Measurements from ENCODE around the gene STK17B.
"Not testable (repeated sequence)": the region's sequence is repeated elsewhere in the genome, so short reads cannot be mapped to it uniquely, and the experiment has no call there.

STK17B gene

GRCh38 chr2:196205011-196205766 lies 33.8 kb upstream of the STK17B start:
- WGBS = 94% methylated on average over 5 of the region's 5 CpGs
- Histone ChIP-seq H3K36me3 (ENCODE audit: insufficient read depth, low read length) (no peaks in the 10 kb centered on the region), H3K4me1 (ENCODE audit: insufficient read depth, low read length) (peaks cover 4% of the 10 kb centered on the region; the same call in 1 of the 2 replicates), H3K9me3 (ENCODE audit: insufficient read depth, low read depth, low read length) (no peaks in the 10 kb centered on the region), H3K27ac (ENCODE audit: low read depth, low read length) (no peak overlapping the region), H3K4me3 (ENCODE audit: low read length) (no peak overlapping the region), H3K9ac (ENCODE audit: low read depth, low read length) (no peak overlapping the region), H3K27me3 (ENCODE audit: insufficient read depth, low read length) (no peaks in the 10 kb centered on the region)

GRCh38 chr2:196201229-196202009 lies 30.0 kb upstream of the STK17B start:
- H3K27me3 ChIP-seq (ENCODE audit: insufficient read depth, low read length) = no peaks in the 10 kb centered on the region
- H3K9ac ChIP-seq (ENCODE audit: low read depth, low read length) = no peak overlapping the region
- 96% methylated on average over 5 of the region's 5 CpGs for WGBS
- H3K27ac ChIP-seq (ENCODE audit: low read depth, low read length) = no peak overlapping the region
- H3K36me3 ChIP-seq (ENCODE audit: insufficient read depth, low read length) = no peaks in the 10 kb centered on the region
- no peaks in the 10 kb centered on the region; the same call in 1 of the 2 replicates for H3K4me1 ChIP-seq (ENCODE audit: insufficient read depth, low read length)
- H3K9me3 ChIP-seq (ENCODE audit: insufficient read depth, low read depth, low read length) = no peaks in the 10 kb centered on the region
- H3K4me3 ChIP-seq (ENCODE audit: low read length) = no peak overlapping the region

GRCh38 chr2:196200557-196200956 lies 29.2 kb upstream of the STK17B start:
- Histone ChIP-seq H3K4me1 (ENCODE audit: insufficient read depth, low read length) (no peaks in the 10 kb centered on the region), H3K9me3 (ENCODE audit: insufficient read depth, low read depth, low read length) (no peaks in the 10 kb centered on the region), H3K27ac (ENCODE audit: low read depth, low read length) (no peak overlapping the region), H3K27me3 (ENCODE audit: insufficient read depth, low read length) (no peaks in the 10 kb centered on the region), H3K36me3 (ENCODE audit: insufficient read depth, low read length) (no peaks in the 10 kb centered on the region), H3K4me3 (ENCODE audit: low read length) (no peak overlapping the region), H3K9ac (ENCODE audit: low read depth, low read length) (no peak overlapping the region)
- 96% methylated on average over 2 of the region's 2 CpGs for WGBS

- H3K4me3 ChIP-seq (ENCODE audit: low read length) = no peak overlapping the region
- H3K9ac ChIP-seq (ENCODE audit: low read depth, low read length) = no peak overlapping the region
- no peak overlapping the region for H3K27ac ChIP-seq (ENCODE audit: low read depth, low read length)
- no peaks in the 10 kb centered on the region for H3K4me1 ChIP-seq (ENCODE audit: insufficient read depth, low read length)
- H3K27me3 ChIP-seq (ENCODE audit: insufficient read depth, low read length) = no peaks in the 10 kb centered on the region
- WGBS = 95% methylated on average over 4 of the region's 4 CpGs
- no peaks in the 10 kb centered on the region for H3K36me3 ChIP-seq (ENCODE audit: insufficient read depth, low read length)
- no peaks in the 10 kb centered on the region for H3K9me3 ChIP-seq (ENCODE audit: insufficient read depth, low read depth, low read length)
Observed at GRCh38 chr2:196195758-196196157, 24.4 kb upstream of the STK17B start.

GRCh38 chr2:196195302-196195701 lies 23.9 kb upstream of the STK17B start:
- Histone ChIP-seq H3K9me3 (ENCODE audit: insufficient read depth, low read depth, low read length) (no peaks in the 10 kb centered on the region), H3K9ac (ENCODE audit: low read depth, low read length) (no peak overlapping the region), H3K27ac (ENCODE audit: low read depth, low read length) (no peak overlapping the region), H3K4me1 (ENCODE audit: insufficient read depth, low read length) (no peaks in the 10 kb centered on the region), H3K27me3 (ENCODE audit: insufficient read depth, low read length) (no peaks in the 10 kb centered on the region), H3K36me3 (ENCODE audit: insufficient read depth, low read length) (no peaks in the 10 kb centered on the region), H3K4me3 (ENCODE audit: low read length) (no peak overlapping the region)
- 92% methylated on average over 4 of the region's 5 CpGs for WGBS

- WGBS = no CpG with 5 or more reads among the region's 1 CpG
Observed at GRCh38 chr2:196191541-196191940, 20.2 kb upstream of the STK17B start.

GRCh38 chr2:196187898-196188458 lies 16.6 kb upstream of the STK17B start:
- H3K27ac ChIP-seq (ENCODE audit: low read depth, low read length) = no peak overlapping the region
- no peaks in the 10 kb centered on the region for H3K9me3 ChIP-seq (ENCODE audit: insufficient read depth, low read depth, low read length)
- H3K36me3 ChIP-seq (ENCODE audit: insufficient read depth, low read length) = no peaks in the 10 kb centered on the region
- no peaks in the 10 kb centered on the region for H3K27me3 ChIP-seq (ENCODE audit: insufficient read depth, low read length)
- no peak overlapping the region for H3K4me3 ChIP-seq (ENCODE audit: low read length)
- 93% methylated on average over 2 of the region's 2 CpGs for WGBS
- H3K4me1 ChIP-seq (ENCODE audit: insufficient read depth, low read length) = no peaks in the 10 kb centered on the region
- H3K9ac ChIP-seq (ENCODE audit: low read depth, low read length) = no peak overlapping the region

More at GRCh38 chr2:196191541-196191940, 20.2 kb upstream of the STK17B start:
- Histone ChIP-seq H3K27ac (ENCODE audit: low read depth, low read length) (no peak overlapping the region), H3K9ac (ENCODE audit: low read depth, low read length) (no peak overlapping the region), H3K4me3 (ENCODE audit: low read length) (no peak overlapping the region), H3K4me1 (ENCODE audit: insufficient read depth, low read length) (no peaks in the 10 kb centered on the region), H3K27me3 (ENCODE audit: insufficient read depth, low read length) (no peaks in the 10 kb centered on the region), H3K36me3 (ENCODE audit: insufficient read depth, low read length) (no peaks in the 10 kb centered on the region), H3K9me3 (ENCODE audit: insufficient read depth, low read depth, low read length) (no peaks in the 10 kb centered on the region)

GRCh38 chr2:196187175-196187700 lies 15.9 kb upstream of the STK17B start:
- H3K36me3 ChIP-seq (ENCODE audit: insufficient read depth, low read length); H3K27me3 ChIP-seq (ENCODE audit: insufficient read depth, low read length); H3K9ac ChIP-seq (ENCODE audit: low read depth, low read length); H3K9me3 ChIP-seq (ENCODE audit: insufficient read depth, low read depth, low read length); H3K4me1 ChIP-seq (ENCODE audit: insufficient read depth, low read length); H3K27ac ChIP-seq (ENCODE audit: low read depth, low read length); H3K4me3 ChIP-seq (ENCODE audit: low read length): not testable (repeated sequence)
- WGBS = 100% methylated on average over 2 of the region's 2 CpGs

- H3K4me1 ChIP-seq (ENCODE audit: insufficient read depth, low read length) = no peaks in the 10 kb centered on the region
- 92% methylated on average over 3 of the region's 3 CpGs for WGBS
- no peak overlapping the region for H3K27ac ChIP-seq (ENCODE audit: low read depth, low read length)
- H3K27me3 ChIP-seq (ENCODE audit: insufficient read depth, low read length) = no peaks in the 10 kb centered on the region
- H3K36me3 ChIP-seq (ENCODE audit: insufficient read depth, low read length) = no peaks in the 10 kb centered on the region
- no peaks in the 10 kb centered on the region for H3K9me3 ChIP-seq (ENCODE audit: insufficient read depth, low read depth, low read length)
- H3K9ac ChIP-seq (ENCODE audit: low read depth, low read length) = no peak overlapping the region
- H3K4me3 ChIP-seq (ENCODE audit: low read length) = no peak overlapping the region
Observed at GRCh38 chr2:196186266-196186980, 15.0 kb upstream of the STK17B start.

- H3K9ac ChIP-seq (ENCODE audit: low read depth, low read length) = no peak overlapping the region
- 100% methylated on average over 3 of the region's 3 CpGs for WGBS
- H3K9me3 ChIP-seq (ENCODE audit: insufficient read depth, low read depth, low read length) = no peaks in the 10 kb centered on the region
- H3K4me3 ChIP-seq (ENCODE audit: low read length) = no peak overlapping the region
- H3K36me3 ChIP-seq (ENCODE audit: insufficient read depth, low read length) = no peaks in the 10 kb centered on the region
- no peak overlapping the region for H3K27ac ChIP-seq (ENCODE audit: low read depth, low read length)
- H3K4me1 ChIP-seq (ENCODE audit: insufficient read depth, low read length) = no peaks in the 10 kb centered on the region
- no peaks in the 10 kb centered on the region for H3K27me3 ChIP-seq (ENCODE audit: insufficient read depth, low read length)
Observed at GRCh38 chr2:196184921-196185320, 13.5 kb upstream of the STK17B start.

Data from HUES64 (cell line).